ENCODE results near the gene POLL. TPM values are rescaled to one million over a fixed set of nuclear protein-coding genes. Genes with fewer than 3 reads are reported as not detected.

The POLL gene
- total and polyA plus RNA-seq, 10 of the 15 experiments (the other 5 are each of a cell fraction or from before 2014, with no cell fraction given) = 1.5 to 25.4 (median 13.8) TPM

GRCh38 chr10:101571271-101571925, 16.7 kb downstream of the POLL start (continued):
- TF ChIP-seq SKIL (IDR thresholded peaks at IDR 0.05; ENCODE audit: low read depth, poor library complexity, severe bottlenecking) (no peak), GABPA (IDR thresholded peaks at IDR 0.05; ENCODE audit: low read depth) (no peak), NFYA (IDR thresholded peaks at IDR 0.05; ENCODE audit: borderline replicate concordance, low read depth, low read length) (no peak), YBX1 (IDR thresholded peaks at IDR 0.05) (no peak), EZH2 (IDR thresholded peaks at IDR 0.05; ENCODE audit: borderline replicate concordance, control insufficient read depth, low read depth, low read length) (no peak), KLF5 (IDR thresholded peaks at IDR 0.05; ENCODE audit: partially characterized antibody) (no peak), TBL1XR1 (IDR thresholded peaks at IDR 0.05; ENCODE audit: low read depth, low read length) (no peak), DPF2 (IDR thresholded peaks at IDR 0.05) (no peak), IKZF2 (IDR thresholded peaks at IDR 0.05) (no peak), JUND (IDR thresholded peaks at IDR 0.05; ENCODE audit: low read depth, low read length) (no peak), BACH1 (IDR thresholded peaks at IDR 0.05; ENCODE audit: borderline replicate concordance) (no peak)

Data from GM12878 (cell line).